ENCODE results near the gene TMEM53. TPM values are rescaled to one million over a fixed set of nuclear protein-coding genes. Genes with fewer than 3 reads are reported as not detected.
A peak's percentile ranks its signal among the peaks of the same experiment; 100 is the strongest.

TMEM53 gene
- total RNA-seq, 2 experiments from 2014 or later = 2.5 to 2.6 TPM

GRCh38 chr1:44620072-44620471 lies 54.2 kb downstream of the TMEM53 start:
- Mint-ChIP-seq H3K36me3 (no peaks in the 10 kb centered on the region), H3K27me3 (no peaks in the 10 kb centered on the region), H3K9me3 (no peaks in the 10 kb centered on the region), H3K4me3 (no peak overlapping the region), H3K27ac (no peak overlapping the region), H3K4me1 (no peaks in the 10 kb centered on the region)
- DNase-seq = no peak

- H3K36me3 Mint-ChIP-seq = no peaks in the 10 kb centered on the region
- no peak overlapping the region for H3K4me3 Mint-ChIP-seq
- H3K27me3 Mint-ChIP-seq = no peaks in the 10 kb centered on the region
- H3K4me1 Mint-ChIP-seq = no peaks in the 10 kb centered on the region
- no peaks in the 10 kb centered on the region for H3K9me3 Mint-ChIP-seq
- no peak for DNase-seq
- no peak overlapping the region for H3K27ac Mint-ChIP-seq
These were observed 54.9 kb downstream of the TMEM53 start for GRCh38 chr1:44619261-44619900.

GRCh38 chr1:44617703-44618029 lies 56.6 kb downstream of the TMEM53 start:
- Mint-ChIP-seq H3K4me3 (no peak overlapping the region), H3K27me3 (no peaks in the 10 kb centered on the region)

GRCh38 chr1:44616991-44617702 lies 57.1 kb downstream of the TMEM53 start:
- Mint-ChIP-seq H3K27ac (no peak overlapping the region), H3K9me3 (no peaks in the 10 kb centered on the region), H3K4me1 (no peaks in the 10 kb centered on the region), H3K27me3 (no peaks in the 10 kb centered on the region), H3K4me3 (no peak overlapping the region), H3K36me3 (no peaks in the 10 kb centered on the region)
- DNase-seq = no peak

More at GRCh38 chr1:44617703-44618029, 56.6 kb downstream of the TMEM53 start:
- no peaks in the 10 kb centered on the region for H3K9me3 Mint-ChIP-seq
- no peak for DNase-seq
- no peaks in the 10 kb centered on the region for H3K36me3 Mint-ChIP-seq
- no peak overlapping the region for H3K27ac Mint-ChIP-seq
- H3K4me1 Mint-ChIP-seq = no peaks in the 10 kb centered on the region

GRCh38 chr1:44616284-44616990 lies 57.8 kb downstream of the TMEM53 start:
- no peak for DNase-seq
- Mint-ChIP-seq H3K9me3 (no peaks in the 10 kb centered on the region), H3K4me3 (no peak overlapping the region), H3K27ac (no peak overlapping the region), H3K27me3 (no peaks in the 10 kb centered on the region), H3K36me3 (no peaks in the 10 kb centered on the region), H3K4me1 (no peaks in the 10 kb centered on the region)

GRCh38 chr1:44613941-44614340 lies 60.3 kb downstream of the TMEM53 start:
- Mint-ChIP-seq H3K27ac (no peak overlapping the region), H3K9me3 (no peaks in the 10 kb centered on the region), H3K4me3 (no peak overlapping the region), H3K27me3 (no peaks in the 10 kb centered on the region), H3K36me3 (no peaks in the 10 kb centered on the region), H3K4me1 (no peaks in the 10 kb centered on the region)
- DNase-seq = no peak

GRCh38 chr1:44611866-44612265 lies 62.4 kb downstream of the TMEM53 start:
- Mint-ChIP-seq H3K27ac (no peak overlapping the region), H3K27me3 (no peaks in the 10 kb centered on the region)

GRCh38 chr1:44611419-44611818 lies 62.9 kb downstream of the TMEM53 start:
- Mint-ChIP-seq H3K9me3 (no peaks in the 10 kb centered on the region), H3K27me3 (no peaks in the 10 kb centered on the region), H3K4me1 (no peaks in the 10 kb centered on the region), H3K4me3 (no peak overlapping the region), H3K27ac (no peak overlapping the region), H3K36me3 (no peaks in the 10 kb centered on the region)
- no peak for DNase-seq

More at GRCh38 chr1:44611866-44612265, 62.4 kb downstream of the TMEM53 start:
- Mint-ChIP-seq H3K4me1 (no peaks in the 10 kb centered on the region), H3K4me3 (no peak overlapping the region), H3K9me3 (no peaks in the 10 kb centered on the region), H3K36me3 (no peaks in the 10 kb centered on the region)
- DNase-seq = no peak

GRCh38 chr1:44610527-44611148 lies 63.6 kb downstream of the TMEM53 start:
- no peaks in the 10 kb centered on the region for H3K4me1 Mint-ChIP-seq
- no peak overlapping the region for H3K4me3 Mint-ChIP-seq

GRCh38 chr1:44609768-44610526 lies 64.3 kb downstream of the TMEM53 start:
- DNase-seq = no peak
- H3K4me1 Mint-ChIP-seq = no peaks in the 10 kb centered on the region
- H3K36me3 Mint-ChIP-seq = no peaks in the 10 kb centered on the region
- H3K4me3 Mint-ChIP-seq = no peak overlapping the region
- H3K27me3 Mint-ChIP-seq = no peaks in the 10 kb centered on the region
- no peaks in the 10 kb centered on the region for H3K9me3 Mint-ChIP-seq
- no peak overlapping the region for H3K27ac Mint-ChIP-seq

More at GRCh38 chr1:44610527-44611148, 63.6 kb downstream of the TMEM53 start:
- Mint-ChIP-seq H3K27me3 (no peaks in the 10 kb centered on the region), H3K27ac (no peak overlapping the region), H3K9me3 (no peaks in the 10 kb centered on the region), H3K36me3 (no peaks in the 10 kb centered on the region)
- DNase-seq = no peak

- no peaks in the 10 kb centered on the region for H3K4me1 Mint-ChIP-seq
- no peak overlapping the region for H3K27ac Mint-ChIP-seq
- H3K27me3 Mint-ChIP-seq = no peaks in the 10 kb centered on the region
- no peaks in the 10 kb centered on the region for H3K9me3 Mint-ChIP-seq
- DNase-seq = peak; percentile 13
- H3K4me3 Mint-ChIP-seq = no peak overlapping the region
- no peaks in the 10 kb centered on the region for H3K36me3 Mint-ChIP-seq
These were observed 64.9 kb downstream of the TMEM53 start for GRCh38 chr1:44609412-44609767.

- H3K9me3 Mint-ChIP-seq = no peaks in the 10 kb centered on the region
- no peak for DNase-seq
- no peaks in the 10 kb centered on the region for H3K27me3 Mint-ChIP-seq
- H3K4me3 Mint-ChIP-seq = no peak overlapping the region
- no peak overlapping the region for H3K27ac Mint-ChIP-seq
- H3K36me3 Mint-ChIP-seq = no peaks in the 10 kb centered on the region
- H3K4me1 Mint-ChIP-seq = no peaks in the 10 kb centered on the region
These were observed 66.1 kb downstream of the TMEM53 start for GRCh38 chr1:44608141-44608540.

GRCh38 chr1:44606701-44607281 lies 67.5 kb downstream of the TMEM53 start:
- H3K36me3 Mint-ChIP-seq = no peaks in the 10 kb centered on the region
- no peaks in the 10 kb centered on the region for H3K27me3 Mint-ChIP-seq
- no peak for DNase-seq
- H3K4me3 Mint-ChIP-seq = no peak overlapping the region
- no peak overlapping the region for H3K27ac Mint-ChIP-seq
- no peaks in the 10 kb centered on the region for H3K9me3 Mint-ChIP-seq
- no peaks in the 10 kb centered on the region for H3K4me1 Mint-ChIP-seq

- Mint-ChIP-seq H3K4me1 (no peaks in the 10 kb centered on the region), H3K9me3 (no peaks in the 10 kb centered on the region), H3K27me3 (no peaks in the 10 kb centered on the region), H3K27ac (no peak overlapping the region), H3K4me3 (no peak overlapping the region), H3K36me3 (no peaks in the 10 kb centered on the region)
- DNase-seq = no peak
These were observed 68.2 kb downstream of the TMEM53 start for GRCh38 chr1:44605914-44606615.

All from activated naive CD8-positive, alpha-beta T cell treated with anti-CD3 and anti-CD28 coated beads for 36 hours (primary cell).